SK-N-SH (cell line): ENCODE data around the gene TET2. TPM values are rescaled to one million over a fixed set of nuclear protein-coding genes. Genes with fewer than 3 reads are reported as not detected.

Source experiments
- CTCF ChIA-PET: fragments of 300-600, 350-600 bp; formaldehyde crosslinking; extraction: SDS; loops from one replicate; lab custom pipeline; 2021; lab: Yijun Ruan, JAX
- POLR2A ChIA-PET: fragments of 350-600 bp; sonication (Branson Sonifier 250); formaldehyde crosslinking; extraction: SDS; loops from one replicate; lab custom pipeline; 2020; ENCODE audit warnings: antibody characterized with exemption, inconsistent platforms; lab: Yijun Ruan, JAX
- DNase-seq: peaks from one replicate; pipeline ENCODE4 v3.0.0; 2012
- H2AFZ ChIP-seq: fragments of 200-600 bp; sonication (generic); 2 replicates; pipeline ENCODE4 v1.8.1; 2016; ENCODE audit warnings: antibody characterized with exemption, mild to moderate bottlenecking, low read depth
- H3F3A ChIP-seq: fragments of 200-600 bp; sonication (generic); replicated peaks from 2 replicates; pipeline ENCODE3; 2016; ENCODE audit warnings: antibody characterized with exemption, mild to moderate bottlenecking; ENCODE audit not compliant: insufficient read depth
- H3K27ac ChIP-seq, 2 experiments: fragments of 200-500 bp in 1 of 2; fragments of 200-600 bp in 1 of 2; sonication (Bioruptor generic) in 1 of 2; sonication (generic), shearing (Covaris generic) in 1 of 2; 2 replicates each; pipeline versions ENCODE4 v1.5.1 to v1.6.1; 2014 to 2016; ENCODE audit warnings: low read depth in 2 of 2, inconsistent platforms in 1 of 2, low read length in 1 of 2, mild to moderate bottlenecking in 1 of 2, mixed read lengths in 1 of 2
- H3K27me3 ChIP-seq: fragments of 200-600 bp; sonication (generic), shearing (Covaris generic); 2 replicates; pipeline ENCODE4 v1.6.1; 2016; ENCODE audit warnings: mixed run types; ENCODE audit not compliant: insufficient read depth
- H3K36me3 ChIP-seq, 2 experiments: fragments of 200-500 bp in 1 of 2; fragments of 200-600 bp in 1 of 2; sonication (Bioruptor generic) in 1 of 2; sonication (generic) in 1 of 2; replicated peaks in 1 of 2; 2 replicates each; pipeline versions ENCODE3 to v1.5.1; 2014 to 2016; ENCODE audit warnings: low read length in 1 of 2, mild to moderate bottlenecking in 1 of 2; ENCODE audit not compliant: insufficient read depth in 2 of 2, control insufficient read depth in 1 of 2
- H3K4me1 ChIP-seq, 2 experiments: fragments of 200-500 bp in 1 of 2; fragments of 200-600 bp in 1 of 2; sonication (Bioruptor generic) in 1 of 2; sonication (generic), shearing (Covaris generic) in 1 of 2; 2 replicates each; pipeline versions ENCODE4 v1.5.1 to v1.6.1; 2014 to 2016; ENCODE audit warnings: low read depth in 1 of 2, low read length in 1 of 2, mixed run types in 1 of 2; ENCODE audit not compliant: insufficient read depth in 2 of 2, control insufficient read depth in 1 of 2
- H3K4me2 ChIP-seq: fragments of 200-600 bp; sonication (generic), shearing (Covaris generic); 2 replicates; pipeline ENCODE4 v1.6.1; 2017; ENCODE audit warnings: mixed run types
- H3K4me3 ChIP-seq, 2 experiments: fragments of 200-500 bp in 1 of 2; fragments of 200-600 bp in 1 of 2; sonication (Bioruptor generic) in 1 of 2; sonication (generic), shearing (Covaris generic) in 1 of 2; 2 replicates each; pipeline versions ENCODE4 v1.5.1 to v1.8.1; 2014 to 2016; ENCODE audit warnings: low read depth in 2 of 2, inconsistent platforms in 1 of 2, low read length in 1 of 2, mild to moderate bottlenecking in 1 of 2, mixed read lengths in 1 of 2, moderate library complexity in 1 of 2
- H3K79me2 ChIP-seq: fragments of 200-600 bp; sonication (generic); 2 replicates; pipeline ENCODE4 v1.8.1; 2017; ENCODE audit warnings: mild to moderate bottlenecking; ENCODE audit not compliant: insufficient read depth
- H3K9ac ChIP-seq: fragments of 200-600 bp; sonication (generic); 2 replicates; pipeline ENCODE4 v1.6.1; 2017; ENCODE audit warnings: mixed run types
- H3K9me2 ChIP-seq: fragments of 200-600 bp; sonication (generic); 2 replicates; pipeline ENCODE4 v1.6.1; 2017; ENCODE audit warnings: mixed run types
- H3K9me3 ChIP-seq: fragments of 200-600 bp; sonication (generic); 2 replicates; pipeline ENCODE4 v1.6.1; 2017; ENCODE audit warnings: mixed run types, mild to moderate bottlenecking, moderate library complexity
- H4K20me1 ChIP-seq: fragments of 200-600 bp; sonication (generic); 2 replicates; pipeline ENCODE4 v1.6.1; 2017; ENCODE audit warnings: mild to moderate bottlenecking, mixed run types; ENCODE audit not compliant: insufficient read depth
- GABPA ChIP-seq: IDR thresholded peaks from 2 replicates; pipeline ENCODE4 v1.4.0; 2012; ENCODE audit warnings: low read depth, mild to moderate bottlenecking
- GATA2 ChIP-seq: sonication (generic); formaldehyde crosslinking; IDR thresholded peaks from 2 replicates; pipeline ENCODE4 v1.5.0; 2020; ENCODE audit warnings: mild to moderate bottlenecking, missing genetic modification reagents
- NRF1 ChIP-seq: IDR thresholded peaks from 2 replicates; pipeline ENCODE4 v1.6.1; 2012; ENCODE audit warnings: low read depth, mild to moderate bottlenecking, low read length
- POLR2AphosphoS5 ChIP-seq: IDR thresholded peaks from 2 replicates; pipeline ENCODE4 v1.6.1; 2012; ENCODE audit warnings: low read depth, low read length
- TAF1 ChIP-seq: IDR thresholded peaks from 2 replicates; pipeline ENCODE4 v1.6.1; 2012; ENCODE audit warnings: low read depth, mild to moderate bottlenecking, low read length, moderate library complexity, borderline replicate concordance
- YY1 ChIP-seq: IDR thresholded peaks from 2 replicates; pipeline ENCODE4 v1.4.0; 2012; ENCODE audit warnings: low read depth, mild to moderate bottlenecking
- WGBS: methylation state at CpG from one replicate; pipeline ENCODE4 v1.1.6; 2017; ENCODE audit warnings: low lambda C conversion rate; 5-methylcytosine and 5-hydroxymethylcytosine counted together
- polyA plus RNA-seq, 3 experiments: library from polyadenylated mRNA; depleted of rRNA; stranded (reverse); fragments of >200 nt; gene quantifications; 2 replicates each; pipeline ENCODE4 v1.2.3, GENCODE V29; 2012
- TF ChIP-seq, protein P1 (sequence below): fragments of 150-350 bp; IDR thresholded peaks from 2 replicates; pipeline ENCODE4 v1.6.1; 2016; ENCODE audit warnings: mild to moderate bottlenecking, low read depth, low read length
- TF ChIP-seq, protein P2 (sequence below): IDR thresholded peaks from 2 replicates; pipeline ENCODE4; 2012
- TF ChIP-seq, protein P3 (sequence below): fragments of 150-350 bp; IDR thresholded peaks from 2 replicates; pipeline ENCODE4 v1.6.1; 2017; ENCODE audit warnings: antibody characterized with exemption, low read length, low read depth, borderline replicate concordance
- TF ChIP-seq, protein P4 (sequence below): fragments of 200-600 bp; sonication (generic); IDR thresholded peaks from 2 replicates; pipeline ENCODE4 v1.6.1; 2017; ENCODE audit warnings: antibody characterized with exemption, mild to moderate bottlenecking, moderate library complexity

TET2 gene
- polyA plus RNA-seq, 1 of the 3 experiments (the other 2 are of a cell fraction), result 3.5 TPM

DNA sequence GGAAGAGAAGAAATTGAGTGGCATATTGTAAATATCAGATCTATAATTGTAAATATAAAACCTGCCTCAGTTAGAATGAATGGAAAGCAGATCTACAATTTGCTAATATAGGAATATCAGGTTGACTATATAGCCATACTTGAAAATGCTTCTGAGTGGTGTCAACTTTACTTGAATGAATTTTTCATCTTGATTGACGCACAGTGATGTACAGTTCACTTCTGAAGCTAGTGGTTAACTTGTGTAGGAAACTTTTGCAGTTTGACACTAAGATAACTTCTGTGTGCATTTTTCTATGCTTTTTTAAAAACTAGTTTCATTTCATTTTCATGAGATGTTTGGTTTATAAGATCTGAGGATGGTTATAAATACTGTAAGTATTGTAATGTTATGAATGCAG is 132.6 kb downstream of the TET2 start:
- no peak for DNase-seq
- peaks cover 17 to 33% of the 10 kb centered on the region in 2 experiments for H3K36me3 ChIP-seq
- H3K4me2 ChIP-seq, result no peak overlapping the region
- TF ChIP-seq TAF1, result no peak
- TF ChIP-seq, protein P1, sequence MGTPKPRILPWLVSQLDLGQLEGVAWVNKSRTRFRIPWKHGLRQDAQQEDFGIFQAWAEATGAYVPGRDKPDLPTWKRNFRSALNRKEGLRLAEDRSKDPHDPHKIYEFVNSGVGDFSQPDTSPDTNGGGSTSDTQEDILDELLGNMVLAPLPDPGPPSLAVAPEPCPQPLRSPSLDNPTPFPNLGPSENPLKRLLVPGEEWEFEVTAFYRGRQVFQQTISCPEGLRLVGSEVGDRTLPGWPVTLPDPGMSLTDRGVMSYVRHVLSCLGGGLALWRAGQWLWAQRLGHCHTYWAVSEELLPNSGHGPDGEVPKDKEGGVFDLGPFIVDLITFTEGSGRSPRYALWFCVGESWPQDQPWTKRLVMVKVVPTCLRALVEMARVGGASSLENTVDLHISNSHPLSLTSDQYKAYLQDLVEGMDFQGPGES, result no peak
- TF ChIP-seq POLR2AphosphoS5, result no peak
- TF ChIP-seq, protein P2, sequence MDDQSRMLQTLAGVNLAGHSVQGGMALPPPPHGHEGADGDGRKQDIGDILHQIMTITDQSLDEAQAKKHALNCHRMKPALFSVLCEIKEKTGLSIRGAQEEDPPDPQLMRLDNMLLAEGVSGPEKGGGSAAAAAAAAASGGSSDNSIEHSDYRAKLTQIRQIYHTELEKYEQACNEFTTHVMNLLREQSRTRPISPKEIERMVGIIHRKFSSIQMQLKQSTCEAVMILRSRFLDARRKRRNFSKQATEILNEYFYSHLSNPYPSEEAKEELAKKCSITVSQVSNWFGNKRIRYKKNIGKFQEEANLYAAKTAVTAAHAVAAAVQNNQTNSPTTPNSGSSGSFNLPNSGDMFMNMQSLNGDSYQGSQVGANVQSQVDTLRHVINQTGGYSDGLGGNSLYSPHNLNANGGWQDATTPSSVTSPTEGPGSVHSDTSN, result no peak
- no peak for TF ChIP-seq GABPA
- TF ChIP-seq, protein P3, sequence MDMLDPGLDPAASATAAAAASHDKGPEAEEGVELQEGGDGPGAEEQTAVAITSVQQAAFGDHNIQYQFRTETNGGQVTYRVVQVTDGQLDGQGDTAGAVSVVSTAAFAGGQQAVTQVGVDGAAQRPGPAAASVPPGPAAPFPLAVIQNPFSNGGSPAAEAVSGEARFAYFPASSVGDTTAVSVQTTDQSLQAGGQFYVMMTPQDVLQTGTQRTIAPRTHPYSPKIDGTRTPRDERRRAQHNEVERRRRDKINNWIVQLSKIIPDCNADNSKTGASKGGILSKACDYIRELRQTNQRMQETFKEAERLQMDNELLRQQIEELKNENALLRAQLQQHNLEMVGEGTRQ, result no peak
- TF ChIP-seq NRF1, result no peak
- no peak for TF ChIP-seq YY1
- TF ChIP-seq, protein P4, sequence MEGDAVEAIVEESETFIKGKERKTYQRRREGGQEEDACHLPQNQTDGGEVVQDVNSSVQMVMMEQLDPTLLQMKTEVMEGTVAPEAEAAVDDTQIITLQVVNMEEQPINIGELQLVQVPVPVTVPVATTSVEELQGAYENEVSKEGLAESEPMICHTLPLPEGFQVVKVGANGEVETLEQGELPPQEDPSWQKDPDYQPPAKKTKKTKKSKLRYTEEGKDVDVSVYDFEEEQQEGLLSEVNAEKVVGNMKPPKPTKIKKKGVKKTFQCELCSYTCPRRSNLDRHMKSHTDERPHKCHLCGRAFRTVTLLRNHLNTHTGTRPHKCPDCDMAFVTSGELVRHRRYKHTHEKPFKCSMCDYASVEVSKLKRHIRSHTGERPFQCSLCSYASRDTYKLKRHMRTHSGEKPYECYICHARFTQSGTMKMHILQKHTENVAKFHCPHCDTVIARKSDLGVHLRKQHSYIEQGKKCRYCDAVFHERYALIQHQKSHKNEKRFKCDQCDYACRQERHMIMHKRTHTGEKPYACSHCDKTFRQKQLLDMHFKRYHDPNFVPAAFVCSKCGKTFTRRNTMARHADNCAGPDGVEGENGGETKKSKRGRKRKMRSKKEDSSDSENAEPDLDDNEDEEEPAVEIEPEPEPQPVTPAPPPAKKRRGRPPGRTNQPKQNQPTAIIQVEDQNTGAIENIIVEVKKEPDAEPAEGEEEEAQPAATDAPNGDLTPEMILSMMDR, result no peak
- no peak for TF ChIP-seq GATA2
- H3K27me3 ChIP-seq, result no peaks in the 10 kb centered on the region
- WGBS, result 100% methylated on average over 1 of the region's 1 CpG
- H3K79me2 ChIP-seq, result no peaks in the 10 kb centered on the region
- peaks cover 0 to 10% of the 10 kb centered on the region in 2 experiments; a peak in 1 of 4 replicates for H3K4me1 ChIP-seq
- H3F3A ChIP-seq, result peaks cover 22% of the 10 kb centered on the region
- peak overlapping the region in 1 of 2 experiments; percentile 92; a peak in 2 of 4 replicates for H3K27ac ChIP-seq
- ChIA-PET POLR2A (no interaction called here), CTCF (interaction anchor here (1.1 kb wide), 1 partner anchor 48 kb away, joined by 3 read pairs; no protein-coding TSS in a partner anchor)
- no peak overlapping the region for H2AFZ ChIP-seq
- no peaks in the 10 kb centered on the region for H3K9me2 ChIP-seq
- no peak overlapping the region for H3K9ac ChIP-seq
- H3K9me3 ChIP-seq, result no peaks in the 10 kb centered on the region
- no peak overlapping the region for H3K4me3 ChIP-seq
- H4K20me1 ChIP-seq, result no peaks in the 10 kb centered on the region
